Karpas-422 (cell line): Measurements from ENCODE around the gene ZBTB16. TPM values are rescaled to one million over a fixed set of nuclear protein-coding genes. Genes with fewer than 3 reads are reported as not detected.

ENCODE experiments used
- DNase-seq: peaks from one replicate; pipeline ENCODE4 v3.0.0-alpha.2; 2015
- H2AFZ ChIP-seq: fragments of 200-600 bp; sonication (generic); 2 replicates; pipeline ENCODE4 v1.6.1; 2014; ENCODE audit warnings: antibody characterized with exemption, low read length, mixed read lengths
- H3K27ac ChIP-seq: fragments of 200-600 bp; sonication (generic); 2 replicates; pipeline ENCODE4 v1.5.1; 2014; ENCODE audit warnings: mild to moderate bottlenecking, low read length, moderate library complexity
- H3K27me3 ChIP-seq: fragments of 200-600 bp; sonication (generic); 2 replicates; pipeline ENCODE4 v1.6.1; 2014; ENCODE audit warnings: low read length, mixed read lengths
- H3K36me3 ChIP-seq: fragments of 200-600 bp; sonication (generic); 2 replicates; pipeline ENCODE4 v1.6.1; 2014; ENCODE audit warnings: low read length, mixed read lengths; ENCODE audit not compliant: insufficient read depth
- H3K4me1 ChIP-seq: fragments of 200-600 bp; sonication (generic); 2 replicates; pipeline ENCODE4 v1.6.1; 2014; ENCODE audit warnings: mild to moderate bottlenecking, low read length, mixed read lengths
- H3K4me2 ChIP-seq: fragments of 200-600 bp; sonication (generic); 2 replicates; pipeline ENCODE4 v1.6.1; 2014; ENCODE audit warnings: low read length, low read depth, mild to moderate bottlenecking; ENCODE audit not compliant: poor library complexity, severe bottlenecking
- H3K4me3 ChIP-seq: fragments of 200-600 bp; sonication (generic); 2 replicates; pipeline ENCODE4 v1.5.1; 2014; ENCODE audit warnings: mild to moderate bottlenecking, antibody characterized with exemption, low read length, mixed read lengths
- H3K79me2 ChIP-seq: fragments of 200-600 bp; sonication (generic); 2 replicates; pipeline ENCODE4 v1.6.1; 2014; ENCODE audit warnings: mild to moderate bottlenecking, low read length, mixed read lengths
- H3K9ac ChIP-seq: fragments of 200-600 bp; sonication (generic); 2 replicates; pipeline ENCODE4 v1.6.0; 2014; ENCODE audit warnings: low read length
- H3K9me2 ChIP-seq: fragments of 200-600 bp; sonication (generic), shearing (Covaris generic); replicated peaks from 2 replicates; pipeline ENCODE4 v1.6.0; 2014; ENCODE audit warnings: mild to moderate bottlenecking, low read length, moderate library complexity; ENCODE audit not compliant: insufficient read depth
- H3K9me3 ChIP-seq: fragments of 300-700, 200-600 bp; sonication (generic); 2 replicates; pipeline ENCODE4 v1.6.1; 2014; ENCODE audit warnings: low read length, mixed read lengths
- H4K20me1 ChIP-seq: fragments of 200-600 bp; sonication (generic); 2 replicates; pipeline ENCODE4 v1.6.1; 2014; ENCODE audit warnings: mild to moderate bottlenecking, antibody characterized with exemption, low read length, low read depth; ENCODE audit not compliant: insufficient read depth
- total RNA-seq: library from RNA; depleted of rRNA; stranded (reverse); fragments of >200 nt; shearing (Covaris generic); gene quantifications from 2 replicates; pipeline ENCODE4 v1.2.3, GENCODE V29; 2014; ENCODE audit warnings: low replicate concordance

The ZBTB16 gene
- total RNA-seq, 1 experiment from 2014 or later = not detected

DNA sequence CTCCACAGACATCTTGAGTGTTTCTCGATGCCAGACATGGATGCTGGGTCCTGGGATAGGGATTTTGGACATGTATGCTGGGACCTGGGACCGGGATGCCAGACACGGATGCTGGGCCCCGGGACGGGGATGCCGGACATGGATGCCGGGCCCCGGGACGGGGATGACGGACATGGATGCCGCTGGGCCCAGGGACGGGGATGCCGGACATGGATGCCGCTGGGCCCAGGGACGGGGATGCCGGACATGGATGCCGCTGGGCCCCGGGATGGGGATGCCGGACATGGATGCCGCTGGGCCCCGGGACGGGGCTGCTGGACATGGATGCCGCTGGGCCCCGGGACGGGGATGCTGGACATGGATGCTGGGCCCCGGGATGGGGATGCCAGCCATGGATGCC is 139.5 kb downstream of the ZBTB16 start:
- no peak for DNase-seq

DNA sequence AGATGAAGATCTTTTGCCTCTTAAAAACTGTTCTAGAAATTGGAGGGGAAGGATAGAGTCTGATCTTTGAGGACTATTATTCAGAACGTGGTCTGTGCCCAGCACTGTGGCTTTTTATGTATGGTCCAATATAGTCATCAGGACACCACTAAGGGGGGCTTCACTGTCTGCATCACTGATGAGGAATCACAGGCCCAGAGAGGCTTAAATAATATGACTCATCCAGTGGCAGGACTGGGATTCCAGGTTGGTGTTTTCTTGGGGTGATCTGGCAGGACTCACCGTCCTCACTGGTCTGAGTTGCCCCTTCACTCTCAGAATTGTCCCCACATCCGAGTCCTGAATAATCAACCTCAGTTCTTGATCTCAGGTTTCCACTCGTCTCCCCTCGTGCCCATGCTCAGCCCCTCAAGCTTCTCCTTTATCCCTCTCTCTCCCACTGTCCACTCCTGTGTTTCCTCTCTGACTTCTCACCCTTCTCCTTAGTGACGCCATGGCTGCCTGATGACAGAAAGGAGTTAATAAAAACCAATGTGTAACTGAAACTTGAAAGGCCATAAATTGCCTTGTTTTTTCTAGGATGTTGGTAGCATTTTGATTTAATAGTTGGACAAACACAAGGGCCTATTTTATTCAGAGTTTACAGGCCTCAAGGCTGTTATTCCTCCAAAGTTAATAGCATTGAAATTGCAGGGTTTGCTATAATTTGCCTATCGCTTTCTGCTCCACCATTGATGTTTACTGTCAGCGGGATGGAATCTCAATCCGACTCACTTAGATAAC is 141.0 kb downstream of the ZBTB16 start:
- Histone ChIP-seq H3K9me3 (no peaks in the 10 kb centered on the region), H4K20me1 (no peaks in the 10 kb centered on the region), H3K4me2 (no peak overlapping the region), H3K4me1 (no peaks in the 10 kb centered on the region), H3K27me3 (no peaks in the 10 kb centered on the region), H3K9ac (no peak overlapping the region), H3K4me3 (no peak overlapping the region), H3K9me2 (no peaks in the 10 kb centered on the region), H3K27ac (no peak overlapping the region), H3K79me2 (no peaks in the 10 kb centered on the region), H3K36me3 (no peaks in the 10 kb centered on the region), H2AFZ (no peak overlapping the region)
- no peak for DNase-seq

More for the DNA sequence above, 139.5 kb downstream of the ZBTB16 start:
- Histone ChIP-seq H3K9ac (no peak overlapping the region), H3K9me3 (no peaks in the 10 kb centered on the region), H3K27me3 (no peaks in the 10 kb centered on the region), H2AFZ (no peak overlapping the region), H3K36me3 (no peaks in the 10 kb centered on the region), H4K20me1 (no peaks in the 10 kb centered on the region), H3K4me2 (no peak overlapping the region), H3K79me2 (no peaks in the 10 kb centered on the region), H3K4me1 (peaks cover 2% of the 10 kb centered on the region; the same call in 1 of the 2 replicates), H3K27ac (no peak overlapping the region), H3K9me2 (no peaks in the 10 kb centered on the region), H3K4me3 (no peak overlapping the region)

DNA sequence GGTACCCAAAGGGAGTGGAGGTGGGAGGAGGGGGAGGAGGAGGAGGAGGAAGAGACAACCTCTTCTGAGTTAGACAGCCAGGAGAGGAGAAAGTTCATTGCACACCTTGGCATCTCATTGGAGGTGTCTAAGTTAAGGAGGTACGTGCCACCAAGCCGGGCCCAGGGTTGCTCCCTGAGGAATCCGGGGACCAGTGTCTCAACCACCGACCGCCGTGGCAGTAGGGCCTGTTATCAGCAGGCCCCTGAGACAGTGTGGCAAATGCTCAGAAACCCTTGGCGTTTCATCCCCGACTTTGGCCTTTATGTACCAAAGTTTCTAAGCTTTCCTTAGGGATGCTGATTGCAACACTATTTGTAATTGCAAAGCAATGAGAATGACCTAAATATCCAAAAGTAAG is 141.7 kb downstream of the ZBTB16 start:
- H3K27me3 ChIP-seq = no peaks in the 10 kb centered on the region
- no peak overlapping the region for H3K27ac ChIP-seq
- no peaks in the 10 kb centered on the region for H3K4me1 ChIP-seq
- H3K79me2 ChIP-seq = no peaks in the 10 kb centered on the region
- H3K36me3 ChIP-seq = no peaks in the 10 kb centered on the region
- H3K4me2 ChIP-seq = no peak overlapping the region
- no peak overlapping the region for H3K9ac ChIP-seq
- H2AFZ ChIP-seq = no peak overlapping the region
- no peak for DNase-seq
- H3K9me3 ChIP-seq = no peaks in the 10 kb centered on the region
- no peaks in the 10 kb centered on the region for H4K20me1 ChIP-seq
- no peak overlapping the region for H3K4me3 ChIP-seq
- no peaks in the 10 kb centered on the region for H3K9me2 ChIP-seq

- no peak for DNase-seq
- Histone ChIP-seq H3K9me3 (no peaks in the 10 kb centered on the region), H3K4me3 (no peak overlapping the region), H2AFZ (no peak overlapping the region), H3K27me3 (no peaks in the 10 kb centered on the region), H4K20me1 (no peaks in the 10 kb centered on the region), H3K4me1 (no peaks in the 10 kb centered on the region), H3K9ac (no peak overlapping the region), H3K4me2 (no peak overlapping the region), H3K9me2 (no peaks in the 10 kb centered on the region), H3K79me2 (no peaks in the 10 kb centered on the region), H3K36me3 (no peaks in the 10 kb centered on the region), H3K27ac (no peak overlapping the region)
Observed at GRCh38 chr11:114202011-114202609, 142.6 kb downstream of the ZBTB16 start.

DNA sequence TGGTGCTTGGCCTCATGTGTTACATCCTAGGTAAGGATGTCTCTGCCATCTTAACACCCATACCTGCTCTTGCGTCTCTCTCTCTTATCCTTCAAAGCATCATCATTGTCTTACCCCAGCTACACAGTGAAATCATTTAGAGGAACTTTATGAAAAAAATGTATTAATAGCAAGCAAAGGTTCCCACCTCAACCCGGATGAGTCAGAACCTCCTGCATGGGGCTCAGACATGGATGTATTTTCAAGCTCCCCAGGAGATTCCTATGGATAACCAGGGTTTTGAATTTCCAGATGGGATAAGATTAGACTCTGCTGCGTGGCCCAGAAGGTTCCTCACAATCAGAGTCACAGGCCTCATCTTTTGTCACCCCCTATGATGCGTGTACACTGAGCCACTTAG is 147.6 kb downstream of the ZBTB16 start:
- Histone ChIP-seq H3K4me2 (no peak overlapping the region), H4K20me1 (no peaks in the 10 kb centered on the region), H3K79me2 (no peaks in the 10 kb centered on the region), H3K9ac (no peak overlapping the region), H3K36me3 (no peaks in the 10 kb centered on the region), H2AFZ (no peak overlapping the region), H3K4me3 (no peak overlapping the region), H3K4me1 (no peaks in the 10 kb centered on the region), H3K27ac (no peak overlapping the region), H3K9me3 (no peaks in the 10 kb centered on the region), H3K27me3 (no peaks in the 10 kb centered on the region), H3K9me2 (no peaks in the 10 kb centered on the region)
- no peak for DNase-seq

DNA sequence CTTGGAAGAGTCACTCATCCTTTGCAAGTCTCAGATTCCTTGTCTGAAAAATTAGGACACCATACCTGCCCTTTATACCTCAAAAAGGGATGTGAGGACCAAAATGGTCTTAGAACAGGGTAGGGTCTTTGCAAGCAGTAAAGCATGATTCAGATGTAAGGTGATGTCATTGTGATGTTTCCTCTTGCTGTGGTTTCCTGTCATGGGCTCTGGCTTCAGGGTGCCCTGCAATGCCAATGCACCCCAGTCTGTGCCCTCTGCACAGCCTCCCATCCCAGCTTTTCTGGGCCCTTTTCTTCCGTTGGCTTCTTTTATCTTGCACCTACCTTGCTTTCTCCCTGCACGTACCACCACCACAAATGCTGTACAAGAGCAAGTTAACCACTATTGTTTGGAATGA is 148.9 kb downstream of the ZBTB16 start:
- Histone ChIP-seq H3K27me3 (no peaks in the 10 kb centered on the region), H3K27ac (no peak overlapping the region), H3K4me2 (no peak overlapping the region), H2AFZ (no peak overlapping the region), H4K20me1 (no peaks in the 10 kb centered on the region), H3K79me2 (no peaks in the 10 kb centered on the region), H3K9me2 (no peaks in the 10 kb centered on the region), H3K4me3 (no peak overlapping the region), H3K36me3 (no peaks in the 10 kb centered on the region), H3K9me3 (no peaks in the 10 kb centered on the region), H3K4me1 (no peaks in the 10 kb centered on the region), H3K9ac (no peak overlapping the region)
- DNase-seq = no peak

GRCh38 chr11:114209343-114209742 is 149.8 kb downstream of the ZBTB16 start:
- no peaks in the 10 kb centered on the region for H3K9me3 ChIP-seq
- H3K4me1 ChIP-seq = no peaks in the 10 kb centered on the region
- no peak for DNase-seq
- no peaks in the 10 kb centered on the region for H3K79me2 ChIP-seq
- H3K9ac ChIP-seq = no peak overlapping the region
- no peak overlapping the region for H2AFZ ChIP-seq
- no peaks in the 10 kb centered on the region for H3K9me2 ChIP-seq
- H3K36me3 ChIP-seq = no peaks in the 10 kb centered on the region
- no peak overlapping the region for H3K4me3 ChIP-seq
- no peaks in the 10 kb centered on the region for H4K20me1 ChIP-seq
- H3K27me3 ChIP-seq = no peaks in the 10 kb centered on the region
- H3K27ac ChIP-seq = no peak overlapping the region
- no peak overlapping the region for H3K4me2 ChIP-seq

- Histone ChIP-seq H3K4me2 (no peak overlapping the region), H3K9ac (no peak overlapping the region)
Observed at GRCh38 chr11:114209904-114210303, 150.4 kb downstream of the ZBTB16 start.

More at GRCh38 chr11:114209904-114210303, 150.4 kb downstream of the ZBTB16 start:
- H2AFZ ChIP-seq = no peak overlapping the region
- no peaks in the 10 kb centered on the region for H4K20me1 ChIP-seq
- H3K4me1 ChIP-seq = no peaks in the 10 kb centered on the region
- no peaks in the 10 kb centered on the region for H3K27me3 ChIP-seq
- no peak overlapping the region for H3K27ac ChIP-seq
- no peaks in the 10 kb centered on the region for H3K36me3 ChIP-seq
- H3K9me3 ChIP-seq = no peaks in the 10 kb centered on the region
- no peak overlapping the region for H3K4me3 ChIP-seq
- no peak for DNase-seq
- H3K9me2 ChIP-seq = no peaks in the 10 kb centered on the region
- no peaks in the 10 kb centered on the region for H3K79me2 ChIP-seq
